K562 (cell line): Measurements from ENCODE around the gene MRPL4. TPM values are rescaled to one million over a fixed set of nuclear protein-coding genes. Genes with fewer than 3 reads are reported as not detected.

ENCODE experiments used
- CBFA2T3 ChIP-seq: fragments of 450-650 bp; IDR thresholded peaks from 2 replicates; pipeline ENCODE4 v1.6.1; 2017
- CREBBP ChIP-seq: IDR thresholded peaks from one replicate; pipeline ENCODE4 v1.6.1; 2012; ENCODE audit warnings: low read depth, mild to moderate bottlenecking, control low read depth, inconsistent platforms, low read length
- E2F3 ChIP-seq: fragments of 250-450 bp; sonication (Bioruptor Pico); IDR thresholded peaks from 2 replicates; pipeline ENCODE4 v1.4.0; 2020; ENCODE audit warnings: mild to moderate bottlenecking
- ETV1 ChIP-seq: fragments of 450-650 bp; conservative IDR thresholded peaks from 2 replicates; pipeline ENCODE4 v1.6.1; 2016; ENCODE audit warnings: missing genetic modification characterization, control low read depth, low read depth, missing compliant biosample characterization
- FOXK1 ChIP-seq: sonication (generic); formaldehyde crosslinking; IDR thresholded peaks from 2 replicates; pipeline ENCODE4 v1.8.0; 2022; ENCODE audit warnings: missing genetic modification reagents, mild to moderate bottlenecking, borderline replicate concordance
- HMGN3 ChIP-seq: IDR thresholded peaks from 2 replicates; pipeline ENCODE4 v1.6.1; 2011; ENCODE audit warnings: borderline replicate concordance, low read depth, mild to moderate bottlenecking, mixed read lengths, low read length; ENCODE audit not compliant: insufficient read length; ENCODE audit errors: extremely low read depth
- LCOR ChIP-seq: sonication (generic); formaldehyde crosslinking; IDR thresholded peaks from 2 replicates; pipeline ENCODE4 v1.8.0; 2022; ENCODE audit warnings: mild to moderate bottlenecking, missing genetic modification reagents
- MCM2 ChIP-seq: fragments of 450-650 bp; IDR thresholded peaks from 2 replicates; pipeline ENCODE4 v1.6.1; 2017; ENCODE audit warnings: low read depth, mild to moderate bottlenecking
- NUFIP1 ChIP-seq: fragments of 450-650 bp; IDR thresholded peaks from 2 replicates; pipeline ENCODE4 v1.6.1; 2018; ENCODE audit not compliant: partially characterized antibody
- PRPF4 ChIP-seq: fragments of 200-400 bp; formaldehyde crosslinking; IDR thresholded peaks from one replicate; pipeline ENCODE4 v1.6.1; 2017; ENCODE audit warnings: low read length, low read depth, mild to moderate bottlenecking; ENCODE audit not compliant: insufficient read depth, poor library complexity, severe bottlenecking
- RB1 ChIP-seq: fragments of 450-650 bp; IDR thresholded peaks from 2 replicates; pipeline ENCODE4 v1.6.1; 2017; ENCODE audit warnings: low read depth, mild to moderate bottlenecking
- RNF2 ChIP-seq: sonication (generic); IDR thresholded peaks from 2 replicates; pipeline ENCODE4 v1.6.1; 2016
- SAP30 ChIP-seq: fragments of 200-600 bp; sonication (generic); IDR thresholded peaks from 2 replicates; pipeline ENCODE4 v1.6.1; 2012; ENCODE audit warnings: borderline replicate concordance, low read depth, mild to moderate bottlenecking, moderate library complexity, low read length, control low read depth, inconsistent platforms; ENCODE audit not compliant: insufficient read depth, poor library complexity, severe bottlenecking
- SIN3A ChIP-seq, 2 experiments: fragments of 150-350 bp in 1 of 2; IDR thresholded peaks; 2 replicates each; pipeline ENCODE4 v1.6.1; 2011 to 2016; ENCODE audit warnings: borderline replicate concordance in 2 of 2, low read depth in 2 of 2, low read length in 2 of 2, mild to moderate bottlenecking in 2 of 2, moderate library complexity in 2 of 2; ENCODE audit not compliant: control insufficient read depth in 1 of 2
- SIN3B ChIP-seq: fragments of 450-650 bp; IDR thresholded peaks from 2 replicates; pipeline ENCODE4 v1.6.1; 2017; ENCODE audit warnings: low read depth, mild to moderate bottlenecking, moderate library complexity
- SMAD1 ChIP-seq: fragments of 150-350 bp; IDR thresholded peaks from 2 replicates; pipeline ENCODE4 v1.6.1; 2014; ENCODE audit warnings: low read length, low read depth; ENCODE audit not compliant: partially characterized antibody
- SRSF7 ChIP-seq: fragments of 200-400 bp; formaldehyde crosslinking; optimal IDR thresholded peaks from 2 replicates; pipeline ENCODE3; 2017; ENCODE audit warnings: mild to moderate bottlenecking, low read depth, low read length
- TAF1 ChIP-seq: IDR thresholded peaks from 2 replicates; pipeline ENCODE4 v1.6.1; 2011; ENCODE audit warnings: mild to moderate bottlenecking, low read length, moderate library complexity; ENCODE audit not compliant: insufficient read depth, control insufficient read depth, severe bottlenecking; ENCODE audit errors: extremely low read depth
- TARDBP ChIP-seq: fragments of 450-650 bp; IDR thresholded peaks from 2 replicates; pipeline ENCODE4 v1.6.1; 2016
- TFAP4 ChIP-seq: sonication (generic); formaldehyde crosslinking; IDR thresholded peaks from 2 replicates; pipeline ENCODE4 v1.8.0; 2022; ENCODE audit warnings: missing genetic modification reagents, mild to moderate bottlenecking, moderate library complexity, borderline replicate concordance
- THRA ChIP-seq: fragments of 450-650 bp; IDR thresholded peaks from 2 replicates; pipeline ENCODE4 v1.6.1; 2017; ENCODE audit warnings: mild to moderate bottlenecking, moderate library complexity
- YY1 ChIP-seq, 3 experiments: IDR thresholded peaks; 2 replicates each; pipeline ENCODE4 v1.6.1; 2011; ENCODE audit warnings: low read length in 2 of 3, mild to moderate bottlenecking in 2 of 3, moderate library complexity in 2 of 3, borderline replicate concordance in 1 of 3, control low read depth in 1 of 3, low read depth in 1 of 3; ENCODE audit not compliant: insufficient read depth in 3 of 3, insufficient replicate concordance in 2 of 3, control insufficient read depth in 1 of 3, insufficient read length in 1 of 3; ENCODE audit errors: extremely low read depth in 1 of 3
- ZNF12 ChIP-seq: sonication (generic); formaldehyde crosslinking; IDR thresholded peaks from 2 replicates; pipeline ENCODE4 v1.4.0; 2020; ENCODE audit warnings: mild to moderate bottlenecking, missing genetic modification reagents
- ZNF232 ChIP-seq: sonication (generic); formaldehyde crosslinking; IDR thresholded peaks from 2 replicates; pipeline ENCODE4 v1.8.0; 2022; ENCODE audit warnings: mild to moderate bottlenecking, missing genetic modification reagents
- ZNF551 ChIP-seq: fragments of 250-450 bp; sonication (Bioruptor Pico); IDR thresholded peaks from 2 replicates; pipeline ENCODE4 v1.5.0; 2021; ENCODE audit warnings: mild to moderate bottlenecking, moderate library complexity
- polyA plus RNA-seq, 8 experiments: library from polyadenylated mRNA; depleted of rRNA in 4 of 8; stranded (reverse) in 5 of 8; unstranded in 3 of 8; fragments of >200 nt; fragmentation: Nextera tagmentation in 2 of 8; fragmentation: Illumina TruSeq in 1 of 8; extraction: Ambion mirVana in 2 of 8; extraction: Trizol in 1 of 8; gene quantifications; 2 replicates each; pipeline versions ENCODE4 v1.2.1 to v1.2.3, GENCODE V29; 2011 to 2014; ENCODE audit warnings: inconsistent platforms in 1 of 8, missing spikeins in 1 of 8
- total RNA-seq, 7 experiments: library from RNA; depleted of rRNA in 6 of 7; stranded (reverse); fragments of >200 nt in 6 of 7; fragmentation: Illumina TruSeq in 2 of 7; extraction: Trizol in 2 of 7; gene quantifications; 2 replicates each; pipeline versions ENCODE4 v1.2.1 to v1.2.3, GENCODE V29; 2011 to 2021; ENCODE audit warnings: low replicate concordance in 1 of 7

The MRPL4 gene
- total and polyA plus RNA-seq, 9 of the 15 experiments (the other 6 are each of a cell fraction or from before 2014, with no cell fraction given) = 1.4 to 239 (median 64.9) TPM

- peak; percentile 49 for TF ChIP-seq ETV1 (tag)
- TF ChIP-seq SMAD1 = no peak
- peak; percentile 71 for TF ChIP-seq RNF2
- no peak for TF ChIP-seq CREBBP
- peak in 2 of 3 experiments; percentile 70 to 75 for TF ChIP-seq YY1 (IDR thresholded peaks at IDR 0.05; ENCODE audit: borderline replicate concordance in 1 of 3, control insufficient read depth in 1 of 3, extremely low read depth in 1 of 3, insufficient read depth in 3 of 3, insufficient read length in 1 of 3, insufficient replicate concordance in 2 of 3, low read depth in 1 of 3, low read length in 2 of 3)
- peak; percentile 55; the same call in 1 of the 2 replicates for TF ChIP-seq E2F3 (CRISPR knock-in tag)
- peak; percentile 57 for TF ChIP-seq TAF1
- TF ChIP-seq LCOR (CRISPR knock-in tag) = peak; percentile 87
- TF ChIP-seq SIN3A (IDR thresholded peaks at IDR 0.05; ENCODE audit: borderline replicate concordance in 2 of 2, control insufficient read depth in 1 of 2, low read depth in 2 of 2, low read length in 2 of 2) = peak; percentile 86 to 94; a peak in 3 of 4 replicates
- TF ChIP-seq ZNF232 = peak; percentile 85
- 0 out of 2 replicates have a peak, but pooled peaks have one; percentile 20 for TF ChIP-seq TARDBP
- TF ChIP-seq FOXK1 = peak; percentile 79; the same call in 1 of the 2 replicates
- TF ChIP-seq TFAP4 (CRISPR knock-in tag) = peak; percentile 85
- peak; percentile 98 for TF ChIP-seq SIN3B
- peak; percentile 13; the same call in 1 of the 2 replicates for TF ChIP-seq CBFA2T3
- TF ChIP-seq RB1 = peak; percentile 90
- TF ChIP-seq ZNF551 = no peak
- no peak for TF ChIP-seq THRA
- TF ChIP-seq SAP30 = peak; percentile 82
- no peak for TF ChIP-seq MCM2
- no peak for TF ChIP-seq SRSF7
- TF ChIP-seq HMGN3 = peak; percentile 80
- peak; percentile 74; the same call in 1 of the 2 replicates for TF ChIP-seq ZNF12
- TF ChIP-seq NUFIP1 = peak; percentile 77
- peak; percentile 51 for TF ChIP-seq PRPF4
Observed at GRCh38 chr19:10251792-10252694, at the start of gene MRPL4 (continued).
